Loucy (cell line): ENCODE data around the gene PTPRN2.

Source experiments
- H2AFZ ChIP-seq: fragments of 200-600 bp; sonication (generic); 2 replicates; pipeline ENCODE4 v1.6.0; 2016; ENCODE audit warnings: antibody characterized with exemption, mild to moderate bottlenecking, low read length, moderate library complexity
- H3F3A ChIP-seq: fragments of 200-600 bp; 2 replicates; pipeline ENCODE4 v1.6.0; 2016; ENCODE audit warnings: antibody characterized with exemption, low read depth, mild to moderate bottlenecking
- H3K27me3 ChIP-seq: fragments of 200-600 bp; sonication (generic); 2 replicates; pipeline ENCODE4 v1.6.1; 2014; ENCODE audit warnings: low read length, mild to moderate bottlenecking; ENCODE audit not compliant: insufficient read depth, poor library complexity, severe bottlenecking
- H3K36me3 ChIP-seq: fragments of 200-600 bp; sonication (generic); 2 replicates; pipeline ENCODE4 v1.6.1; 2016; ENCODE audit warnings: low read length; ENCODE audit not compliant: insufficient read depth
- H3K4me1 ChIP-seq: fragments of 200-600 bp; sonication (generic); 2 replicates; pipeline ENCODE4 v1.5.1; 2014; ENCODE audit warnings: low read length, mild to moderate bottlenecking; ENCODE audit not compliant: insufficient read depth, poor library complexity, severe bottlenecking
- H3K4me2 ChIP-seq: fragments of 200-600 bp; sonication (generic); 2 replicates; pipeline ENCODE4 v1.6.0; 2014; ENCODE audit warnings: antibody characterized with exemption, low read length, low read depth, mild to moderate bottlenecking; ENCODE audit not compliant: poor library complexity, severe bottlenecking
- H3K4me3 ChIP-seq: fragments of 200-600 bp; sonication (generic); 2 replicates; pipeline ENCODE4 v1.5.1; 2014; ENCODE audit warnings: low read length, mild to moderate bottlenecking, mixed read lengths; ENCODE audit not compliant: poor library complexity, severe bottlenecking
- H3K79me2 ChIP-seq: fragments of 200-600 bp; sonication (generic); 2 replicates; pipeline ENCODE4 v1.6.1; 2014; ENCODE audit warnings: low read length; ENCODE audit not compliant: insufficient read depth
- H3K9ac ChIP-seq: fragments of 200-600 bp; sonication (generic); 2 replicates; pipeline ENCODE4 v1.6.0; 2014; ENCODE audit warnings: mild to moderate bottlenecking, low read depth, low read length, moderate library complexity; ENCODE audit not compliant: poor library complexity, severe bottlenecking
- H3K9me2 ChIP-seq: fragments of 200-600 bp; sonication (generic); replicated peaks from 2 replicates; pipeline ENCODE4 v1.6.1; 2016; ENCODE audit warnings: low read depth, low read length, mixed read lengths
- H3K9me3 ChIP-seq: fragments of 200-600 bp; sonication (generic); 2 replicates; pipeline ENCODE4 v1.6.1; 2014; ENCODE audit warnings: mild to moderate bottlenecking, antibody characterized with exemption, low read length, low read depth; ENCODE audit not compliant: insufficient read depth
- H4K20me1 ChIP-seq: fragments of 200-600 bp; sonication (generic); 2 replicates; pipeline ENCODE4 v1.6.0; 2014; ENCODE audit warnings: antibody characterized with exemption, low read length, mild to moderate bottlenecking; ENCODE audit not compliant: insufficient read depth, poor library complexity, severe bottlenecking
- EZH2phosphoT487 ChIP-seq: fragments of 200-600 bp; IDR thresholded peaks from 2 replicates; pipeline ENCODE4 v1.6.1; 2018; ENCODE audit warnings: antibody characterized with exemption, mild to moderate bottlenecking, moderate library complexity, borderline replicate concordance
- TF ChIP-seq, protein P1 (sequence below): fragments of 200-600 bp; sonication (generic); conservative IDR thresholded peaks from 2 replicates; pipeline ENCODE4 v1.5.1; 2014; ENCODE audit warnings: mild to moderate bottlenecking, antibody characterized with exemption, low read length

The PTPRN2 gene

DNA sequence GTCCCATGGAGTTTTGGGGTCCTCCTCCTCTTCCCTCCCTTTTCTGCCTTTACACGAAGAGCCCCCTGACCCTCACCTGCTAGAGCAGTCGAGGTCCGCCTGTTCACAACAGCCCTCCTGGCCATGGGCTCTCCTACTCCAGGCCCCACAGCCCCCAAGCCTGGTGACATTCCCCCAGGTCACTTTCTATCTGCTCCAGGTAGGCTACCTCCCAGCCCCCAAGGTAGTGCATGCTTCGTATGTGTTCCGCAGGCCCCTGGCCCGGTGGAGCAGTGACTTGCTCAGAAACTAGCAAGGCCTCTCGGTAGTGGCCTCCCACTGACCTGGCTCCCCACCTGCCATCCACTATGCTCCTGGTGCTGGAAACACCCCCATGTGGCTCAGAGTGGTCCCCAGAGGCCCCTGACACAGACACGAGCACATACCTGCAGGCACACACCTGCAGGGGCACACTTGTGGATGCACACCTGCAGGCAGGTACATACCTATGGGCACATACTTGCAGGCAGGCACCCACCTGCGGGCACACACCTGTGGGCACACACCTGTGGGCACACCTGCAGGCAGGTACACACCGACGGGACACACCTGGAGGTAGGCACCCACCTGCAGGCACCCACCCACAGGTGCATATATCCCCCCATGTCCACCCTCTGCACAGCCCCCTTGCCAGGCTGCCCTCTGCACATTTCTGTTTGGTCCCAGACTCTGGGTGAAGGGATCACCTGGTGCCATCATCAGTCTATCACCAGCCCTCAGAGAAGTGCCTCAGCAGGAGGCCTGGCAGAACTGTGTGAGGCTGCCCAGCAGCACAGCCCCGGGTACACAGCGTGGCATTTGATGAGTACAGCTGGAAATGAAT is 322.5 kb downstream of the PTPRN2 start:
- no peaks in the 10 kb centered on the region for H3K4me1 ChIP-seq
- H2AFZ ChIP-seq: no peak overlapping the region
- no peaks in the 10 kb centered on the region for H3K36me3 ChIP-seq
- no peak overlapping the region for H3K4me3 ChIP-seq
- no peaks in the 10 kb centered on the region for H4K20me1 ChIP-seq
- no peak overlapping the region for H3K4me2 ChIP-seq
- H3K9me2 ChIP-seq: no peaks in the 10 kb centered on the region
- TF ChIP-seq, protein P1, sequence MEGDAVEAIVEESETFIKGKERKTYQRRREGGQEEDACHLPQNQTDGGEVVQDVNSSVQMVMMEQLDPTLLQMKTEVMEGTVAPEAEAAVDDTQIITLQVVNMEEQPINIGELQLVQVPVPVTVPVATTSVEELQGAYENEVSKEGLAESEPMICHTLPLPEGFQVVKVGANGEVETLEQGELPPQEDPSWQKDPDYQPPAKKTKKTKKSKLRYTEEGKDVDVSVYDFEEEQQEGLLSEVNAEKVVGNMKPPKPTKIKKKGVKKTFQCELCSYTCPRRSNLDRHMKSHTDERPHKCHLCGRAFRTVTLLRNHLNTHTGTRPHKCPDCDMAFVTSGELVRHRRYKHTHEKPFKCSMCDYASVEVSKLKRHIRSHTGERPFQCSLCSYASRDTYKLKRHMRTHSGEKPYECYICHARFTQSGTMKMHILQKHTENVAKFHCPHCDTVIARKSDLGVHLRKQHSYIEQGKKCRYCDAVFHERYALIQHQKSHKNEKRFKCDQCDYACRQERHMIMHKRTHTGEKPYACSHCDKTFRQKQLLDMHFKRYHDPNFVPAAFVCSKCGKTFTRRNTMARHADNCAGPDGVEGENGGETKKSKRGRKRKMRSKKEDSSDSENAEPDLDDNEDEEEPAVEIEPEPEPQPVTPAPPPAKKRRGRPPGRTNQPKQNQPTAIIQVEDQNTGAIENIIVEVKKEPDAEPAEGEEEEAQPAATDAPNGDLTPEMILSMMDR: no peak
- TF ChIP-seq EZH2phosphoT487: no peak
- H3K27me3 ChIP-seq: no peaks in the 10 kb centered on the region
- H3K9ac ChIP-seq: no peak overlapping the region
- peaks cover 31% of the 10 kb centered on the region; the same call in 1 of the 2 replicates for H3K9me3 ChIP-seq
- no peaks in the 10 kb centered on the region for H3K79me2 ChIP-seq
- no peaks in the 10 kb centered on the region for H3F3A ChIP-seq

DNA sequence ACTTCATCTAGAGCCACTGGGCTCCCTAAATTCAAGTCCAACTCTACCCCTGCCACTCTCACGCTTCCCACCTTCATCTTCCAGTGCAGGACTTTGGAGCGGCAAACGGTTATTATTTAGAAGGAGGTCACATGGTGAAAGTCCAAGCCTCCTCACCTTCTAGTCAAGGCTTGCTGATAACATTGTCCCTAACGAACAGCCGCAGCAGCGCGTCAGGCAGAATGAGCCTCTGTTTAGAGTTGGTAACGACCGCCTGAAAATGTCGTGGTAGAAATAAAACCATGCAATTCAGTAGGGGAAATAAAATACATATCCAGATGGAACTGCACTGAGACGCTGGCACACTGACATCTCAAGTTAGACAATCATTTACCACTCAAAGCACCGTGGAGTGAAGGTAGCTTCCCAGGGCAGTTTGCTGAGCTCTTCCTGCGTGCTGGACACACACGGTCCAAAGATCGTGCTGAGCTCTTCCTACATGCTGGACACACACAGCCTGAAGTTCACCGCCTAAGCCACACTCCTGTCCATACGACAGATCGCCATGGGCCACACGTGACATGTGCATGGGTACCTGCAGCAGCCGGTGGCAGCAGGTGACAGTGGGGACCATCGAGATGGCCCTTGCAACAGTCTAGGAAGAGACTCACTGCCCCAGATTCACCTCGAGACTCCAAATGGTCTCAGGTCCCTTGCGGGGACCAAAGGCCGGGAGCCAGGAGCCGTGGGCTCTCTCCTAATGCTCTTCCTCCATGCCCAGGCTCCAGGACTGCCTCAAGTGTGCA is 323.5 kb downstream of the PTPRN2 start:
- Histone ChIP-seq H3K36me3 (no peaks in the 10 kb centered on the region), H3K4me1 (no peaks in the 10 kb centered on the region), H3K4me2 (no peak overlapping the region), H3K9ac (no peak overlapping the region), H4K20me1 (no peaks in the 10 kb centered on the region), H2AFZ (no peak overlapping the region), H3K9me3 (peaks cover 32% of the 10 kb centered on the region; the same call in 1 of the 2 replicates), H3K79me2 (no peaks in the 10 kb centered on the region), H3K4me3 (no peak overlapping the region), H3F3A (no peaks in the 10 kb centered on the region), H3K9me2 (no peaks in the 10 kb centered on the region), H3K27me3 (no peaks in the 10 kb centered on the region)
- no peak for TF ChIP-seq EZH2phosphoT487
- TF ChIP-seq, protein P1: no peak

DNA sequence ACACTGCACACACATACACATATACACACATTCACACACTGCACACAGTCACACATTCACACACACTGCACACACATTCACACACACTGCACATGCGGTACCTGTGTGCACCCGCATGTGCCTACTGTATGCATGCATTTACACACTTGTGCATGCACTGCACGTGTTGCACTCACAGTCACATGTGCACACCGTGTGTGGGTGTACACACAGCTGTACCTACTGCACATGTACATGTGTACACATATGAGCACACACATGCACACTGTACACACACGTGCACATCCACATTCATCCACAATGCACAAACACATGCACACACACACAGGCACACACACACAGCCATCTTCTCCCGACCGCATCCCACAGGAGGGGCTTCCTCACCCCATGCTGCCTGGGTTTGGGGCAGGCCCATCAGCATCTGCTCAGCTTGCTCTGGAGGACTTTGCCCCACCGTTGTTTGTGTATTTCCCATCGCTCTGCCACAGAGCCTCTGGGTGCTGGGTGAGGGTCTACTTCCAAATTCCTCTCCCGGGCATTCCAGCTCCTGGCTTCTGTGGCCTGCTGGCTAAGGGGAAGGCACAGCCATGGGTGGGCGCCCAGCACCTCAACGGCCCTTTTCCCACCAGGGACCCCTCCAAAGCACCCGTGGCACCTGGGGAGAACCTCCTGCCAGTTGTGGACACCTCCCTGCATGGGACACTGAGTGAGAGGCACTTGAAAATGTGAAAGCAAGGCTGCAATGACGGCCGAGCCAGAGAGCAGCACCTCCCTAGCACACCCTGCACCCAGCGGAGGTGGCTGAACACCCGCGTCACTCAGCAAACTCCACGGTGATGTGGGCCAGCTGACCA is 324.3 kb downstream of the PTPRN2 start:
- Histone ChIP-seq H2AFZ (no peak overlapping the region), H3K4me3 (no peak overlapping the region), H3F3A (no peaks in the 10 kb centered on the region), H3K4me2 (no peak overlapping the region), H3K9ac (no peak overlapping the region), H3K9me3 (peaks cover 33% of the 10 kb centered on the region; the same call in 1 of the 2 replicates), H3K9me2 (no peaks in the 10 kb centered on the region), H3K36me3 (no peaks in the 10 kb centered on the region), H3K4me1 (no peaks in the 10 kb centered on the region), H3K79me2 (no peaks in the 10 kb centered on the region), H3K27me3 (no peaks in the 10 kb centered on the region), H4K20me1 (no peaks in the 10 kb centered on the region)
- no peak for TF ChIP-seq EZH2phosphoT487
- TF ChIP-seq, protein P1: no peak
